GM18873 (cell line): ENCODE results near the gene EBLN2.
"Not testable (repeated sequence)": the region's sequence is repeated elsewhere in the genome, so short reads cannot be mapped to it uniquely, and the experiment has no call there.

Source experiments
- ATAC-seq: cut with Tn5 transposase; IDR thresholded peaks from one replicate; pipeline ENCODE4 v1.9.1; 2021; ENCODE audit warnings: mild to moderate bottlenecking, moderate library complexity, moderate number of reproducible peaks; ENCODE audit not compliant: unreplicated experiment, low FRiP score

The EBLN2 gene

GRCh38 chr3:73056845-73057150 lies 4.7 kb upstream of the EBLN2 start:
- no peak for ATAC-seq

GRCh38 chr3:73060302-73060723 lies 1.1 kb upstream of the EBLN2 start:
- no peak for ATAC-seq

GRCh38 chr3:73066243-73066642 lies 4.8 kb downstream of the EBLN2 start:
- ATAC-seq: not testable (repeated sequence)

GRCh38 chr3:73068419-73068818 lies 7.0 kb downstream of the EBLN2 start:
- no peak for ATAC-seq

GRCh38 chr3:73069187-73069586 lies 7.7 kb downstream of the EBLN2 start:
- ATAC-seq: no peak

GRCh38 chr3:73069775-73070444 lies 8.5 kb downstream of the EBLN2 start:
- no peak for ATAC-seq

GRCh38 chr3:73070675-73071575 lies 9.5 kb downstream of the EBLN2 start:
- no peak for ATAC-seq

- no peak for ATAC-seq
Measured at GRCh38 chr3:73071952-73072351, 10.5 kb downstream of the EBLN2 start.

- no peak for ATAC-seq
Measured at GRCh38 chr3:73072634-73073033, 11.2 kb downstream of the EBLN2 start.

- ATAC-seq: no peak
Measured at GRCh38 chr3:73073091-73073707, 11.7 kb downstream of the EBLN2 start.

GRCh38 chr3:73074781-73075180 lies 13.3 kb downstream of the EBLN2 start:
- ATAC-seq: no peak

- no peak for ATAC-seq
Measured at GRCh38 chr3:73080216-73080966, 18.9 kb downstream of the EBLN2 start.

GRCh38 chr3:73081140-73081539 lies 19.7 kb downstream of the EBLN2 start:
- no peak for ATAC-seq

GRCh38 chr3:73084170-73084569 lies 22.7 kb downstream of the EBLN2 start:
- no peak for ATAC-seq

GRCh38 chr3:73086071-73086494 lies 24.6 kb downstream of the EBLN2 start:
- no peak for ATAC-seq

- ATAC-seq: peak; percentile 59
Measured at GRCh38 chr3:73094129-73094528, 32.7 kb downstream of the EBLN2 start.

GRCh38 chr3:73094951-73095350 lies 33.5 kb downstream of the EBLN2 start:
- no peak for ATAC-seq

- ATAC-seq: no peak
Measured at GRCh38 chr3:73096169-73096568, 34.7 kb downstream of the EBLN2 start.

- ATAC-seq: no peak
Measured at GRCh38 chr3:73098026-73098425, 36.6 kb downstream of the EBLN2 start.

- no peak for ATAC-seq
Measured at GRCh38 chr3:73098873-73099272, 37.4 kb downstream of the EBLN2 start.
